Measurements from ENCODE around the gene TRNP1.
A peak's percentile ranks its signal among the peaks of the same experiment; 100 is the strongest.
"Not testable (repeated sequence)": the region's sequence is repeated elsewhere in the genome, so short reads cannot be mapped to it uniquely, and the experiment has no call there.

TRNP1 gene

DNA sequence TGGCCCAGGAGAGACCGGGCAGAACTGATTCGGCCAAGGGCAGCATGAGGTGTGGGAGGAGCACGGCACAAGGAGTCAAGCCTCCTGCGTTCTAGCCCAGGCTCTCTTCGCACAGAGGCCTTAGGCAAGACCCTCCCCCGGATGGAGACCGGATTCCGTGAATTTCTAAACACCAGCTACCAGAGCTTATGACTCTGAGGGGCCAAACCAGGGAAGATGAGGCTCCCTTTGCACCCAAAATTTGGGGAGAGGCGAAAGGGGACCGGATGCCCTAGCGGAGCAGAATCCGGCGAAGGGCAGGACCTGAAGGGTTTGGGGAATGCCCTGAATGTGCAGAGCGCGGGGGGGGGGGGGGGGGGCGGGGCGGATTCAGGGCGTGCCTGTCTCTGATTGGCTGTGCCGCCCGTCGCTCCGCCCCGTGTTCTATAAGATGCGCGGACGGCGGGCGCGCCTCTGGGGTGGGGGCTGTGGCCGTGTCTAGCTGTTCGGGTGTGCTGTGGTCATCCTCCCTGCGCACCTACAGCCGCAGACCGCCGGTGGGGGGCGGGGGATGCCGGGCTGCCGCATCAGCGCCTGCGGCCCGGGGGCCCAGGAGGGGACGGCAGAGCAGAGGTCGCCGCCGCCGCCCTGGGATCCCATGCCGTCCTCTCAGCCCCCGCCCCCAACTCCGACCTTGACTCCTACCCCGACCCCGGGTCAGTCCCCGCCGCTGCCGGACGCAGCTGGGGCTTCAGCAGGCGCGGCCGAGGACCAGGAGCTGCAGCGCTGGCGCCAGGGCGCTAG lies at the start of gene TRNP1:
Gene TRNP1 (plus strand): TSS at position 456 of the 783 bp plus-strand sequence. CDS start 95 bp downstream, at position 551.
- DNase-seq: no peak

- DNase-seq: no peak
Observed at GRCh38 chr1:26945138-26945537, 48.4 kb upstream of the TRNP1 start.

GRCh38 chr1:26945728-26946127 lies 47.8 kb upstream of the TRNP1 start:
- no peak for DNase-seq

DNA sequence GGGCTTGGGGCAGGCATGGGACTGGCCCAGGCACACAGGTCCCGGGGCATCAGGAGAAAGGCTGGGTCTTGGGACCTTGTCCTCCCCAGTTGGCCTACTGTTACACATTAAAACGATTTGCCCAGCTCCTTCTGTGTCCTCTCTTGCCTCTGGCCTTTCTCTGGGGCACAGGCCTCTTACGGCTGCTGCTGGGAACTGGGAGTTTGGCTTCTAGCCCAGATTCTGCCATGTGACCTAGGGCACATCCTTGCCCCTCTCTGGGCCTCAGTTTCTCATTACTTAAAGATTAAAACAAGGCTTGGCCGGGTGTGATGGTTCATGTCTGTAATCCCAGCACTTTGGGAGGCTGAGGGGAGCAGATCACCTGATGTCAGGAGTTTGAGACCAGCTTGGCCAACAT lies 47.2 kb upstream of the TRNP1 start:
- DNase-seq: no peak

GRCh38 chr1:26948725-26949057 lies 44.8 kb upstream of the TRNP1 start:
- not testable (repeated sequence) for DNase-seq

- DNase-seq: no peak
Observed at GRCh38 chr1:26949266-26949925, 44.1 kb upstream of the TRNP1 start.

- no peak for DNase-seq
Observed at GRCh38 chr1:26949926-26950319, 43.6 kb upstream of the TRNP1 start.

GRCh38 chr1:26950602-26951001 lies 42.9 kb upstream of the TRNP1 start:
- no peak for DNase-seq

- DNase-seq: no peak
Observed at GRCh38 chr1:26951216-26951615, 42.3 kb upstream of the TRNP1 start.

DNA sequence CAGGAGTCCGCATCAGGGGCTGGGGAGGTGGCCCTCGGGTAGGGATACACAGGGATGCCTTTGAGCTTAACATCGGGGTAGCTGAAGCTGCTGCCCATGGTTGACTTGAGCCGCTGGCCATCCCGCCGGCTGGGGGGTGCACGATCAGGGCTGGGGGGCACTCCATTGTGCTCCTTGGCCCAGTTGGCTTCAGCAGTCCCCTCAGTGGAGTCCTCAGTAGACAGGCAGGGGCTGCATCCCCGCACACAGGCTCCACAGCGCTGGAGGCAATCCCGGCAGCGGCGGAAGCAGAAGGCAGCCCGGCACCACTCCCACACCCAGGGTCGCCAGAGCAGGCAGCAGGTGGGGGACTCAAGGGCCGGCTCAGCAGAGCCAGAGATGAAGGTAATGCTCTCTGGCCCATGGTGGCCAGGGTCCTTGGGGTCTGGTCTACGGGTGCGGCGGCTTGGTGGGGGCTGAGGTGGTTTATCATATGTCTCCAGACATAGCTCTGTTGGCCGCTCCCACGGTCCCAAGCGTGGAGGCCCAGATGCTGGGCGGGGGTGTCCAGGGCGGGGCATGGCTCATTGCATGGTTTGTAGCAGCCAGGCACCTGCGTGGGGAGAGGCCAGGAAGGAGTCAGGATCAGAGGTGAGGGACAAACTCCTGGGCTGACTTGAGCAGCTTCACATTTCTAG lies 41.5 kb upstream of the TRNP1 start:
- DNase-seq: no peak

- DNase-seq: no peak
Observed at GRCh38 chr1:26953374-26953773, 40.1 kb upstream of the TRNP1 start.

- DNase-seq: no peak
Observed at GRCh38 chr1:26956321-26956720, 37.2 kb upstream of the TRNP1 start.

GRCh38 chr1:26957306-26957705 lies 36.2 kb upstream of the TRNP1 start:
- DNase-seq: no peak

GRCh38 chr1:26959270-26959669 lies 34.2 kb upstream of the TRNP1 start:
- no peak for DNase-seq

DNA sequence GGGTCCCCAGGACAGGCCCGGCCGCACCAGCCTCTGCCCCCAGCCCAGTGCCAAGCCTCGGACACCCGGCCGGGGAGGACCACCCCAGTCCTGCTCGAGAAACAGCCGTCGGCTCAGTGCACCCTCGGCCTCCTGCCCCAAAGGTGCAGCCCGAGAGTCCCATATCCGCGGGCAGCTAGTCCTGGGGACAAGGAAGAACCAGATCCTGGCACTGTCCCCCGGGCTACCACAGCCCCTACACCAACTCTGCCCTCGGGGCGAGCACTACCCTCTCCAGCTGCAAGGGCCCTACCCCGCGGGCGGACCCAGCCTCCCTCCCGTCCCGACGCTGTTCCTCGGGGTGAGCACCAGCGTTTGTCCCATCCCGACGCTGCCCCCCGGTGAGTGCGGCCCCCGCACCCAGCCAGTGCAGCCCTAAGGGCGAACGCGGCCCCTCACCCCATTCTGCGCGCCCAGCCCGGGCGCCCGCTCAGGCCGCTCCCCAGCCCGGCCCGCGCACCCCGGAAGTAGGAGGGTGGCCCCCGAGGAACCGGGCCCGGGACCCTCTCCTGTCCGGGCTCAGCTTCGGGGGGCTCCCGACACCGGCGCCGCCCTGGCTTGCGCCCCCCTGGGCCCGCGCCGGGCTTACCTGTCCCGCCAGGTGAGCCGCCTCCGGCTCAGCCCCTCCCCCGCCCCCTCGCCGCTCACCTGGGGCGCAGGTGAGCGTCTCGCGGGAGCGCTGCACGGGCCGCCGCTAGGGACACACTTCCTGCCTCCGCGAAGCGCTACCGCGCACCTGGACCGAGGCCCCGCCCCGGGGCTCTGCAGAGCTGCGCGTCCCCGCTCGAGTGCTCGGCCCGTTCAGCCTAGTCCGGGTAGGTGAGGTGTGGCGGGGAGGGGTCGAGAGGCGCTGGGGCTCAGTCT lies 33.5 kb upstream of the TRNP1 start, which contains the start of gene KDF1:
Gene KDF1 (minus strand): TSS at position 747 of the 903 bp plus-strand sequence. CDS start 8,088 bp downstream, outside the sequence.
- DNase-seq: peak; percentile 28

- no peak for DNase-seq
Observed at GRCh38 chr1:26960625-26960966, 32.9 kb upstream of the TRNP1 start.

- no peak for DNase-seq
Observed at GRCh38 chr1:26961826-26962225, 31.7 kb upstream of the TRNP1 start.

DNA sequence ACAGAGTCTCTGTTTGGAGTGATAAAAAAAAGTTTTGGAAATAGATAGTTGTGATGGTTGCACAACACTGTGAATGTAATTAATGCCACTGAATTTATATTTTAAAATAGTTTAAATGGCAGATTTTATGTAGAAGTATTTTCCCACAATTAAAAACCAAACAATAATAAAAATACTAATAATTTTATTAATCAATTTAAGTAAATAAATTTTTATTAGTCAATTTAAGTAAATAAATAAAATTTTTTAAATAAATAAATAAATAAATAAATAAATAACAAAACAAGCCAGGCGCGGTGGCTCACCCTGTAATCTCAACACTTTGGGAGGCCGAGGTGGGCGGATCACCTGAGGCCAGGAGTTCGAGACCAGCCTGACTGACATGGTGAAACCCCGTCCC lies 28.3 kb upstream of the TRNP1 start:
- DNase-seq: no peak

DNA sequence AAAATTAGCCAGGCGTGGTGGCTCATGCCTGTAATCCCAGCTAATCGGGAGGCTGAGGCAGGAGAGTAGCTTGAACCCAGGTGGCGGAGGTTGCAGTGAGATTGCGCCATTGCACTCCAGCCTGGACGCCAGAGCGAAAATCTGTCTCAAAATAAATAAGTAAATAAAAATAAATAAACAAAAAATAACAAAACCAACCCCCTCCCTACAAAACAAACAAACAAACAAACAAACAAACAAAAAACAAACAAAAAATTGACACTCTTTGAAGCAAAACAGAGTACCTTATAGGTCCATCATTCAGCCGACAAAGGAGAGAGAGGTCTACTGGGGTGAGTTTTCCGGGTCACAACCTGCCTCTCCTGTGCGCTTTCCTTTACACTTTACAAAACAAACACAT lies 27.9 kb upstream of the TRNP1 start:
- DNase-seq: no peak

- DNase-seq: no peak
Observed at GRCh38 chr1:26970810-26971209, 22.7 kb upstream of the TRNP1 start.

GRCh38 chr1:26971590-26971989 lies 21.9 kb upstream of the TRNP1 start:
- no peak for DNase-seq

DNA sequence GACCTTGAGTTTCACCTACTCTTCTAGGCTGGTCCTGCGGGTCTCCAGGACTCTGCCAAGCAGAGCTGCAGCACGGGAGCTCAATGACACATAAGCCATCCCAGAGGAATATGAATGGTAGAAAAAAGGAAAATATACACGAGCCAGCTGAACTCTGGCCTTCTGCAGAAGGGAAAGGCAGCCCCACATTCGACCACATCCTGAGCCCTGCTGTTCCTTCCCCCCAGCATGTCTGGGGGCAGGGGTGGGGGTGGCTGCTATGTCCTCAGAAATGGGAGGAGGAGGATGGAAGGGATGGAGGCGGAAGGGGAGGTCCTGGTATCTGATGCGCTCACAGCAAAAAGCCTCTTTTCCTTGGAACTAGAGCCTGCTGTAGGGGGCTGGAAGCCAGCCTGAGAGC lies 21.1 kb upstream of the TRNP1 start:
- no peak for DNase-seq

DNA sequence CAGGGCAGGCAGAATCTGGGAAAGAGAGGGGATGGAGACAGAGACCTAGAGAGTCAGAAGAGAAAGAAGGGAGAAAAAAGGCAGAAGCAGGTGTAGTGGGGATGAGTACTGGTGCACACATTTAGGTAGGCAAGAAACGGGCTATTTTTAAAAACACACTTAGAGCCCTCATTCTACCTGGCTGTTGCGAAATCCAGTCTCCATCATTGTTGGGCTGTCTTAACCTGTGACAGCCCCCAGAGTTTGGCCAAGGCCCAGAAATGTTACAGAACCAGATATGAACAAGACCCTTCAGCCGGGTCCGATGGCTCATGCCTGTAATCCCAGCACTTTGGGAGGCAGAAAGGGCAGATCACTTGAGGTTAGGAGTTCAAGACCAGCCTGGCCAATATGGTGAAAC lies 20.7 kb upstream of the TRNP1 start:
- DNase-seq: no peak
